ENCODE data around the gene EMC10.

Gene EMC10

DNA sequence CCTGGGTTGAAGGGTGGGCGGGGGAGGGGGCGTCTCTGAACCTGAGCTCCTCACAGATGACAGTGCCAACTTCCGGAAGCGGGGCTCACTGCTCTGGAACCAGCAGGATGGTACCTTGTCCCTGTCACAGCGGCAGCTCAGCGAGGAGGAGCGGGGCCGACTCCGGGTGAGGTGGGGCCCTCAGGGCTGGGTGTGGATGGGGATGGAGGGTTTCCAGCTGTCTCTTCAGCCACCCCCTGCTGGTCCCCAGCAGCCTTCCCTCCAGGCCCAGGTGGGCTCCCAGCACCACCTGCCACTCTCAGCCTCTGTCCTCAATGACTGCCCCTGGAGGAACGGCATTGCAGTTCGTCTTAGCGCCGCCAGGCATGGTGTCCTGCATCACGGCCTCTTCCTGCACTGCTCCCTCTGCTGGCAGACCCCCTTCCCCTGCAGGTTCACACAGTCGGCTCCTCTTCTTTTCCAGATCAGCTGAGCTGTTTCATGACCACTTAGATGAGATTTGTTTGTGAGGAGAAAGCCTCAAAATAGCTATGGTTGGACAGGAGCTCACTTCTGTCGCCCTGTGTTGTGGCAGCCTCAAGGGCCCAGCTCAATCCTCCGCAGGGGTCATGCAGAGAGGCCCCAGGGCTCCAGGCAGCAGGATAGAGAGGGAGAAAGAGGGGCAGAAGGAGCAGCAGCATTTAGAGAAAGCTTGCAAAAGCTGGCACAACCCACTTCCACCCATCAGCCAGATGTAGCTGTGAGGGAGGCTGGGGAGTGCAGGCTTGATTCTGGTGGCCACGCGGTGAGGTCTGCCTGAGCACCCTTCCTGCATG, 2.8 kb downstream of the EMC10 start:
- peak; percentile 49 for TF ChIP-seq CTCF (IDR thresholded peaks at IDR 0.05; ENCODE audit: low read depth, low read length, missing control alignments)
- H3K4me3 ChIP-seq (ENCODE audit: low read depth, low read length) = no peak overlapping the region
- DNase-seq (ENCODE audit: low read depth) = no peak

GRCh38 chr19:50479761-50480251, 3.5 kb downstream of the EMC10 start:
- DNase-seq (ENCODE audit: low read depth) = no peak
- TF ChIP-seq CTCF (IDR thresholded peaks at IDR 0.05; ENCODE audit: low read depth, low read length, missing control alignments) = no peak
- H3K4me3 ChIP-seq (ENCODE audit: low read depth, low read length) = no peak overlapping the region

- no peak for TF ChIP-seq CTCF (IDR thresholded peaks at IDR 0.05; ENCODE audit: low read depth, low read length, missing control alignments)
- H3K4me3 ChIP-seq (ENCODE audit: low read depth, low read length) = no peak overlapping the region
- DNase-seq (ENCODE audit: low read depth) = no peak
Observed at GRCh38 chr19:50480281-50481111, 4.2 kb downstream of the EMC10 start.

DNA sequence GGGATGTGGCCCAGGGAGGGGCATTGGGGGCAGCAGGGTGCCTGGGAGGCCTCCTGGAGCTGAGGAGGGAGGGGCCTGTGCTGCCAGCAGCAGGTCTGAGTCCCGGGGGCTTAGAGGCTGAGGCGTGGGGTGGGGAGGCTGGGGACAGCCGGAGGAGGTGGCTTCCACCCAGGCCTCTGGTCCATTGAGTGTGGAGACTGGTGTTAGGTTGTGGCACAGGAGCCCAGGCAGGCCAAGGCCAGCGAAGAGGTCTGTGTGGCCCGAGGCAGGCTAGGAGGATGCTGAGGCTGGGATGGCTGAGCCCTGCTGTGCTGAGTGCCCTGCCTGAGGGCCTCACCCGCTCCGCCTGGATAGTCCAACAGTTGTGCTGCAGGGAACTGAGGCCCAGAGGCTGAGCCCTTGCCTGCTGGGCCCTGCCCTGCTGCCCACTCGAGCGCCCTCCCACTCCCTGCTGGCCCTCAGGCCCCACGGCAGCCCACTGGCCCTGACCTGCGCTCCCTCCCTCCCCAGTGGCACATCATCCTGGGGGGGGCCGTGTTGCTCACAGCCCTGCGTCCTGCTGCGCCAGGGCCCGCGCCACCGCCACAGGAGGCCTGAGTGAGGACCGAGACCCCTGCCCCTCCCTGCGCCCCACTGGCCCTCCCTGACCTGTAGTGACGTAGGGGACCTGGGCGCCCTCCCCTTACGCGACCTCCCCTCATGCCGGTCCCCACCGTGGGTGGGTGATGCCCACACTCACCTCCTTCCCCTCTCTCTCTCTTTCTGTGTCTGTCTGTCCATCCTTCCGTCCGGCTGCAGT, 5.2 kb downstream of the EMC10 start:
- no peak for TF ChIP-seq CTCF (IDR thresholded peaks at IDR 0.05; ENCODE audit: low read depth, low read length, missing control alignments)
- no peak overlapping the region for H3K4me3 ChIP-seq (ENCODE audit: low read depth, low read length)
- no peak for DNase-seq (ENCODE audit: low read depth)

DNA sequence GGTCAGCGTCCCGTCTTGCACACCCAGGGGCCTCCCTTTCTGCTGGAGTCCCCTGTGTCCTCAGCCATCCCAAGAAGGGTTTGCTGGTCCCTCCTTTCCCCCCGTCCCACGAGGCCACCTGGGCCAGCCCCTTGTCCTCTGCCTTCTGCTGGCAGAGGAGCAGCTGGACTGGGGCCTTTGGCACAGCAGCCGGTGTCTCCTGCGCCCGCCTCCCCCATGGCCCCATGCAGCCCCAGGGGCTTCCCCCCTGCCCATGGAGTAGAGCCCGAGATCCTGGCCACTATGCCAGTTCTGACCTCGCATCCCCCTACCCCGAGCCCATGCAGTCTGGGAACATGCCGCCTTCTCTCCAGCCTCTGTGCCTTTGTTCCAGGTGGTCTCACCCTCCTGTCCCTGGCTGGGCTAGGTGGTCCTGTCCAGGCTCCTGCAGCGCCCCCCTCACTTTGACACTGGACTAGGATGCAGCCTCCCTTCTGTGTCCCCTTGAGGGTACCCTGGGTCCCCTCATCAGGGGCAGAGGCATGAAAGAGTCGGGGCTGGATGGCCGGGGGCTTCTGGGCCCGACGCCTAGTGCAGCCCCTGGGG, 6.1 kb downstream of the EMC10 start:
- TF ChIP-seq CTCF (IDR thresholded peaks at IDR 0.05; ENCODE audit: low read depth, low read length, missing control alignments) = no peak
- DNase-seq (ENCODE audit: low read depth) = no peak
- no peak overlapping the region for H3K4me3 ChIP-seq (ENCODE audit: low read depth, low read length)

DNA sequence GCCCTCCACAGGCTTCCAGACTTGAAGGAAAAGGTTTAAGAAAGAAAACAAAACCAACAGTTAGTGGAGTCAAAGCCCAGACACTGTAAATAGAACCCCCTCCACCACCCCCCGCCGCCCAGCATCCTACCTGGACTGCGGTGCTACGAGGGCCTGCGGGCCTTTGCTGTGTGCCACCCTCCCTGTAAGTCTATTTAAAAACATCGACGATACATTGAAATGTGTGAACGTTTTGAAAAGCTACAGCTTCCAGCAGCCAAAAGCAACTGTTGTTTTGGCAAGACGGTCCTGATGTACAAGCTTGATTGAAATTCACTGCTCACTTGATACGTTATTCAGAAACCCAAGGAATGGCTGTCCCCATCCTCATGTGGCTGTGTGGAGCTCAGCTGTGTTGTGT, 6.6 kb downstream of the EMC10 start:
- TF ChIP-seq CTCF (IDR thresholded peaks at IDR 0.05; ENCODE audit: low read depth, low read length, missing control alignments) = no peak
- H3K4me3 ChIP-seq (ENCODE audit: low read depth, low read length) = no peak overlapping the region

More for the DNA sequence above, 6.6 kb downstream of the EMC10 start:
- no peak for DNase-seq (ENCODE audit: low read depth)
